ENCODE data around the gene SNX12. TPM values are rescaled to one million over a fixed set of nuclear protein-coding genes. Genes with fewer than 3 reads are reported as not detected.

SNX12 gene
- total RNA-seq = 10 to 100 TPM; 33.9 to 62.1 TPM

GRCh38 chrX:71068044-71068918, at the start of gene SNX12:
TSS of gene SNX12 (minus strand) at chrX:71068334. CDS start at chrX:71068306, 28 bp downstream.
- H3K4me1 ChIP-seq (ENCODE audit: control insufficient read depth in 1 of 2, low read depth in 2 of 2) = peaks cover 0 to 9% of the 10 kb centered on the region in 2 donors
- ATAC-seq (ENCODE audit: insufficient number of reproducible peaks, low FRiP score, low read depth) (peak; percentile 99), DNase-seq (ENCODE audit: low spot score) (peak; percentile 57)
- no peaks in the 10 kb centered on the region for H3K9me3 ChIP-seq
- peak within 1 kb of the TSS; percentile 82 for H3K4me3 ChIP-seq
- H3K27ac ChIP-seq = peak within 1 kb of the TSS; percentile 71 to 82
- TF ChIP-seq CTCF (IDR thresholded peaks at IDR 0.05) = no peak
- no peaks in the 10 kb centered on the region for H3K36me3 ChIP-seq
- no peaks in the 10 kb centered on the region for H3K27me3 ChIP-seq (replicated peaks; ENCODE audit: insufficient read depth)

GRCh38 chrX:71117358-71117757, 49.2 kb upstream of the SNX12 start:
- H3K36me3 ChIP-seq = peaks cover 13% of the 10 kb centered on the region
- H3K27ac ChIP-seq = no peak overlapping the region
- no peaks in the 10 kb centered on the region for H3K9me3 ChIP-seq
- TF ChIP-seq CTCF (IDR thresholded peaks at IDR 0.05) = no peak
- no peaks in the 10 kb centered on the region for H3K27me3 ChIP-seq (replicated peaks; ENCODE audit: insufficient read depth)
- ATAC-seq (ENCODE audit: insufficient number of reproducible peaks, low FRiP score, low read depth) = no peak
- H3K4me3 ChIP-seq = peak overlapping the region; percentile 87
- no peak for DNase-seq (ENCODE audit: low spot score)
- H3K4me1 ChIP-seq (ENCODE audit: control insufficient read depth in 1 of 2, low read depth in 2 of 2) = peaks cover 0 to 7% of the 10 kb centered on the region in 2 donors

- Histone ChIP-seq H3K4me3 (peak overlapping the region; percentile 5), H3K36me3 (no peaks in the 10 kb centered on the region), H3K9me3 (no peaks in the 10 kb centered on the region), H3K27me3 (replicated peaks; ENCODE audit: insufficient read depth) (no peaks in the 10 kb centered on the region), H3K4me1 (ENCODE audit: control insufficient read depth in 1 of 2, low read depth in 2 of 2) (no peaks in the 10 kb centered on the region), H3K27ac (no peak overlapping the region)
- no peak for TF ChIP-seq CTCF (IDR thresholded peaks at IDR 0.05)
- DNase-seq (ENCODE audit: low spot score) (no peak), ATAC-seq (ENCODE audit: insufficient number of reproducible peaks, low FRiP score, low read depth) (no peak)
These were observed 43.8 kb upstream of the SNX12 start for GRCh38 chrX:71111921-71112431.

- Histone ChIP-seq H3K9me3 (no peaks in the 10 kb centered on the region), H3K27ac (no peak within 1 kb of the TSS), H3K4me3 (peak within 1 kb of the TSS; percentile 5), H3K4me1 (ENCODE audit: control insufficient read depth in 1 of 2, low read depth in 2 of 2) (no peaks in the 10 kb centered on the region), H3K36me3 (no peaks in the 10 kb centered on the region), H3K27me3 (replicated peaks; ENCODE audit: insufficient read depth) (no peaks in the 10 kb centered on the region)
- DNase-seq (ENCODE audit: low spot score) (no peak), ATAC-seq (ENCODE audit: insufficient number of reproducible peaks, low FRiP score, low read depth) (no peak)
- no peak for TF ChIP-seq CTCF (IDR thresholded peaks at IDR 0.05)
These were observed 43.2 kb upstream of the SNX12 start, which contains the start of gene IL2RG for GRCh38 chrX:71111141-71111843. TSS of gene IL2RG (minus strand) at chrX:71111577. CDS start at chrX:71111539, 38 bp downstream.

- Histone ChIP-seq H3K36me3 (no peaks in the 10 kb centered on the region), H3K27me3 (replicated peaks; ENCODE audit: insufficient read depth) (no peaks in the 10 kb centered on the region), H3K4me3 (no peak overlapping the region), H3K4me1 (ENCODE audit: control insufficient read depth in 1 of 2, low read depth in 2 of 2) (no peaks in the 10 kb centered on the region), H3K9me3 (no peaks in the 10 kb centered on the region), H3K27ac (no peak overlapping the region)
- no peak for TF ChIP-seq CTCF (IDR thresholded peaks at IDR 0.05)
- ATAC-seq (ENCODE audit: insufficient number of reproducible peaks, low FRiP score, low read depth) = no peak
- DNase-seq (ENCODE audit: low spot score) = no peak
These were observed 40.9 kb upstream of the SNX12 start for GRCh38 chrX:71109051-71109450.
